Measurements from ENCODE around the gene MARCOL. TPM values are rescaled to one million over a fixed set of nuclear protein-coding genes. Genes with fewer than 3 reads are reported as not detected.

The MARCOL gene
- total RNA-seq (not detected in 2 replicates), polyA plus RNA-seq (not detected in 2 replicates), polyA minus RNA-seq (ENCODE audit: low replicate concordance) (not detected in 2 replicates)
- not detected in 2 replicates for polyA plus RNA-seq (2012)

GRCh38 chr5:148238418-148238794, at the start of gene MARCOL:
TSS of gene MARCOL (plus strand) at chr5:148238525. CDS start at chr5:148238598, 73 bp downstream.
- TF ChIP-seq CTCF (conservative IDR thresholded peaks at IDR 0.05 in 1 of 2, IDR thresholded peaks at IDR 0.05 in 1 of 2; ENCODE audit: low read depth in 1 of 2, low read length in 2 of 2) (no peak), EZH2 (IDR thresholded peaks at IDR 0.05; ENCODE audit: low read length, missing control alignments) (no peak)
- no peak within 1 kb of the TSS for H2AFZ ChIP-seq (ENCODE audit: low read length)
- no peaks in the 10 kb centered on the region for H3K9me3 ChIP-seq (ENCODE audit: control insufficient read depth, insufficient read depth, low read depth, low read length)
- no peak within 1 kb of the TSS for H3K4me2 ChIP-seq (ENCODE audit: extremely low read depth, insufficient read depth, low read length)
- no peak for DNase-seq (ENCODE audit: low read depth in 2 of 2)
- no peaks in the 10 kb centered on the region for H4K20me1 ChIP-seq (ENCODE audit: control insufficient read depth, extremely low read depth, insufficient read depth, low read length)
- no peaks in the 10 kb centered on the region for H3K79me2 ChIP-seq (ENCODE audit: control insufficient read depth, insufficient read depth, low read length)
- H3K9ac ChIP-seq (ENCODE audit: insufficient read depth, low read length): no peak within 1 kb of the TSS
- no peaks in the 10 kb centered on the region for H3K4me1 ChIP-seq (ENCODE audit: control insufficient read depth, extremely low read depth, insufficient read depth, low read length)
- no peak within 1 kb of the TSS for H3K4me3 ChIP-seq (replicated peaks in 1 of 4; ENCODE audit: control extremely low read depth in 1 of 4, insufficient read depth in 1 of 4, low read depth in 3 of 4, low read length in 4 of 4)
- no peaks in the 10 kb centered on the region for H3K36me3 ChIP-seq (ENCODE audit: control insufficient read depth, insufficient read depth, low read length)
- no peak within 1 kb of the TSS for H3K27ac ChIP-seq (ENCODE audit: insufficient read depth, low read length)
- no peaks in the 10 kb centered on the region for H3K27me3 ChIP-seq (ENCODE audit: control insufficient read depth, insufficient read depth, low read length)

GRCh38 chr5:148191010-148191409, 47.3 kb upstream of the MARCOL start:
- Histone ChIP-seq H3K79me2 (ENCODE audit: control insufficient read depth, insufficient read depth, low read length) (no peaks in the 10 kb centered on the region), H3K27ac (ENCODE audit: insufficient read depth, low read length) (no peak overlapping the region), H3K9me3 (ENCODE audit: control insufficient read depth, insufficient read depth, low read depth, low read length) (no peaks in the 10 kb centered on the region), H3K9ac (ENCODE audit: insufficient read depth, low read length) (no peak overlapping the region), H3K36me3 (ENCODE audit: control insufficient read depth, insufficient read depth, low read length) (no peaks in the 10 kb centered on the region), H3K4me3 (replicated peaks in 1 of 4; ENCODE audit: control extremely low read depth in 1 of 4, insufficient read depth in 1 of 4, low read depth in 3 of 4, low read length in 4 of 4) (no peak overlapping the region), H3K4me1 (ENCODE audit: control insufficient read depth, extremely low read depth, insufficient read depth, low read length) (no peaks in the 10 kb centered on the region), H3K4me2 (ENCODE audit: extremely low read depth, insufficient read depth, low read length) (no peak overlapping the region), H3K27me3 (ENCODE audit: control insufficient read depth, insufficient read depth, low read length) (no peaks in the 10 kb centered on the region), H2AFZ (ENCODE audit: low read length) (no peak overlapping the region), H4K20me1 (ENCODE audit: control insufficient read depth, extremely low read depth, insufficient read depth, low read length) (no peaks in the 10 kb centered on the region)
- TF ChIP-seq CTCF (conservative IDR thresholded peaks at IDR 0.05 in 1 of 2, IDR thresholded peaks at IDR 0.05 in 1 of 2; ENCODE audit: low read depth in 1 of 2, low read length in 2 of 2) (no peak), EZH2 (IDR thresholded peaks at IDR 0.05; ENCODE audit: low read length, missing control alignments) (no peak)
- DNase-seq (ENCODE audit: low read depth in 2 of 2): no peak

- Histone ChIP-seq H3K79me2 (ENCODE audit: control insufficient read depth, insufficient read depth, low read length) (no peaks in the 10 kb centered on the region), H3K27me3 (ENCODE audit: control insufficient read depth, insufficient read depth, low read length) (no peaks in the 10 kb centered on the region), H3K4me1 (ENCODE audit: control insufficient read depth, extremely low read depth, insufficient read depth, low read length) (no peaks in the 10 kb centered on the region), H3K4me3 (replicated peaks in 1 of 4; ENCODE audit: control extremely low read depth in 1 of 4, insufficient read depth in 1 of 4, low read depth in 3 of 4, low read length in 4 of 4) (no peak overlapping the region), H3K4me2 (ENCODE audit: extremely low read depth, insufficient read depth, low read length) (no peak overlapping the region), H3K9ac (ENCODE audit: insufficient read depth, low read length) (no peak overlapping the region), H2AFZ (ENCODE audit: low read length) (no peak overlapping the region), H3K9me3 (ENCODE audit: control insufficient read depth, insufficient read depth, low read depth, low read length) (no peaks in the 10 kb centered on the region), H4K20me1 (ENCODE audit: control insufficient read depth, extremely low read depth, insufficient read depth, low read length) (no peaks in the 10 kb centered on the region), H3K27ac (ENCODE audit: insufficient read depth, low read length) (no peak overlapping the region), H3K36me3 (ENCODE audit: control insufficient read depth, insufficient read depth, low read length) (no peaks in the 10 kb centered on the region)
- no peak for DNase-seq (ENCODE audit: low read depth in 2 of 2)
- no peak for TF ChIP-seq CTCF (conservative IDR thresholded peaks at IDR 0.05 in 1 of 2, IDR thresholded peaks at IDR 0.05 in 1 of 2; ENCODE audit: low read depth in 1 of 2, low read length in 2 of 2)
- no peak for TF ChIP-seq EZH2 (IDR thresholded peaks at IDR 0.05; ENCODE audit: low read length, missing control alignments)
These were observed 45.1 kb upstream of the MARCOL start for GRCh38 chr5:148193202-148193601.

All from fibroblast of lung (primary cell).